IMR-90 (cell line): Measurements from ENCODE around the gene OCEL1. TPM values are rescaled to one million over a fixed set of nuclear protein-coding genes. Genes with fewer than 3 reads are reported as not detected.

Experiments
- ATAC-seq: fragments of 200-7000 bp; cut with Tn5 transposase; 2 replicates; pipeline ENCODE4 v1.9.1; 2020; ENCODE audit warnings: low read depth, mild to moderate bottlenecking, moderate library complexity
- BruUV-seq: library from RNA; stranded (reverse); fragments of 400-500 nt; replicated peaks from 2 replicates; lab custom pipeline; 2021; lab: Mats Ljungman, UMichigan
- CTCF ChIA-PET: fragments of 300-600 bp; formaldehyde crosslinking; extraction: SDS; loops from one replicate; lab custom pipeline; 2021; ENCODE audit warnings: antibody characterized with exemption; lab: Yijun Ruan, JAX
- POLR2A ChIA-PET: fragments of 300-600 bp; sonication (Branson Sonifier 250); formaldehyde crosslinking; loops from one replicate; lab custom pipeline; 2022; ENCODE audit warnings: antibody characterized with exemption; ENCODE audit not compliant: unreplicated experiment; lab: Charles Lee
- DNase-seq: peaks from one replicate; pipeline ENCODE4 v3.0.0; 2013
- H2AFZ ChIP-seq: replicated peaks from 2 replicates; pipeline ENCODE3; 2013; ENCODE audit warnings: low read length, mild to moderate bottlenecking; ENCODE audit not compliant: poor library complexity
- H2AK5ac ChIP-seq: 2 replicates; pipeline ENCODE4 v1.6.1; 2013; ENCODE audit warnings: low read depth, low read length, inconsistent platforms
- H2AK9ac ChIP-seq: replicated peaks from 2 replicates; pipeline ENCODE3; 2013; ENCODE audit warnings: mild to moderate bottlenecking, low read depth, low read length, moderate library complexity; ENCODE audit not compliant: poor library complexity
- H2BK120ac ChIP-seq: 2 replicates; pipeline ENCODE4 v1.6.1; 2013; ENCODE audit warnings: low read depth, low read length, inconsistent platforms
- H2BK15ac ChIP-seq: 3 replicates; pipeline ENCODE4 v1.6.1; 2013; ENCODE audit warnings: low read depth, low read length, inconsistent platforms
- H2BK20ac ChIP-seq: 2 replicates; pipeline ENCODE4 v1.6.1; 2013; ENCODE audit warnings: low read depth, mild to moderate bottlenecking, inconsistent platforms, low read length, moderate library complexity
- H2BK5ac ChIP-seq: 2 replicates; pipeline ENCODE4 v1.6.1; 2013; ENCODE audit warnings: mild to moderate bottlenecking, low read depth, low read length, inconsistent platforms; ENCODE audit not compliant: poor library complexity, severe bottlenecking
- H3K14ac ChIP-seq: replicated peaks from 2 replicates; pipeline ENCODE4 v1.6.1; 2013; ENCODE audit warnings: low read depth, low read length, inconsistent platforms
- H3K18ac ChIP-seq: 2 replicates; pipeline ENCODE4 v1.6.1; 2013; ENCODE audit warnings: low read depth, low read length, control low read depth
- H3K23ac ChIP-seq: 2 replicates; pipeline ENCODE4 v1.6.1; 2013; ENCODE audit warnings: low read depth, low read length, inconsistent platforms
- H3K27ac ChIP-seq: 2 replicates; pipeline ENCODE4 v1.5.1; 2013; ENCODE audit warnings: mild to moderate bottlenecking, control low read depth, low read length; ENCODE audit not compliant: insufficient read depth
- H3K27me3 ChIP-seq: 2 replicates; pipeline ENCODE4 v1.6.1; 2013; ENCODE audit warnings: low read length; ENCODE audit not compliant: control insufficient read depth, insufficient read depth
- H3K36me3 ChIP-seq: 2 replicates; pipeline ENCODE4 v1.6.1; 2013; ENCODE audit warnings: low read length, mixed read lengths; ENCODE audit not compliant: control insufficient read depth, insufficient read depth
- H3K4ac ChIP-seq: 2 replicates; pipeline ENCODE4 v1.6.1; 2013; ENCODE audit warnings: low read depth, low read length, inconsistent platforms
- H3K4me1 ChIP-seq: 2 replicates; pipeline ENCODE4 v1.6.1; 2013; ENCODE audit warnings: low read length, mixed read lengths; ENCODE audit not compliant: control insufficient read depth, insufficient read depth
- H3K4me2 ChIP-seq: 2 replicates; pipeline ENCODE4 v1.6.1; 2013; ENCODE audit warnings: low read depth, mild to moderate bottlenecking, control low read depth, low read length, moderate library complexity
- H3K4me3 ChIP-seq: 2 replicates; pipeline ENCODE4 v1.5.1; 2013; ENCODE audit warnings: low read depth, mild to moderate bottlenecking, control low read depth, low read length, moderate library complexity; ENCODE audit not compliant: insufficient read depth
- H3K56ac ChIP-seq: 2 replicates; pipeline ENCODE4 v1.6.1; 2013; ENCODE audit warnings: low read length, inconsistent platforms; ENCODE audit not compliant: insufficient read depth; ENCODE audit errors: extremely low read depth
- H3K79me1 ChIP-seq, 2 experiments: 2 replicates each; pipeline ENCODE4 v1.6.1; 2013; ENCODE audit warnings: low read length in 2 of 2, inconsistent platforms in 1 of 2, low read depth in 1 of 2
- H3K9ac ChIP-seq: 2 replicates; pipeline ENCODE4 v1.6.1; 2013; ENCODE audit warnings: low read depth, low read length, control low read depth
- H3K9me1 ChIP-seq: 2 replicates; pipeline ENCODE4 v1.6.1; 2013; ENCODE audit warnings: low read length, inconsistent platforms; ENCODE audit not compliant: insufficient read depth
- H3K9me3 ChIP-seq: 2 replicates; pipeline ENCODE4 v1.6.1; 2013; ENCODE audit warnings: low read length; ENCODE audit not compliant: control insufficient read depth, insufficient read depth
- H4K20me1 ChIP-seq: 2 replicates; pipeline ENCODE4 v1.6.1; 2013; ENCODE audit warnings: low read length, inconsistent platforms; ENCODE audit not compliant: insufficient read depth
- H4K5ac ChIP-seq: 2 replicates; pipeline ENCODE4 v1.6.1; 2013; ENCODE audit warnings: mild to moderate bottlenecking, low read depth, low read length, control low read depth
- H4K8ac ChIP-seq, 2 experiments: 2 replicates each; pipeline ENCODE4 v1.6.1; 2013; ENCODE audit warnings: low read depth in 2 of 2, low read length in 2 of 2, control low read depth in 1 of 2, inconsistent platforms in 1 of 2
- H4K91ac ChIP-seq: 2 replicates; pipeline ENCODE4 v1.6.1; 2013; ENCODE audit warnings: low read depth, low read length, inconsistent platforms; ENCODE audit not compliant: insufficient read depth
- BHLHE40 ChIP-seq: fragments of 150-350 bp; IDR thresholded peaks from 2 replicates; pipeline ENCODE4 v1.6.1; 2016; ENCODE audit warnings: mild to moderate bottlenecking, low read depth, low read length
- CEBPB ChIP-seq: IDR thresholded peaks from 2 replicates; pipeline ENCODE4 v1.6.1; 2012; ENCODE audit warnings: low read depth, low read length, improper control_type of control experiment
- MXI1 ChIP-seq: IDR thresholded peaks from 2 replicates; pipeline ENCODE4 v1.6.1; 2012; ENCODE audit warnings: low read depth, mild to moderate bottlenecking, low read length, moderate library complexity, borderline replicate concordance
- POLR2A ChIP-seq: IDR thresholded peaks from 2 replicates; pipeline ENCODE4 v1.6.1; 2012; ENCODE audit warnings: mild to moderate bottlenecking, low read depth, low read length
- RAD21 ChIP-seq: IDR thresholded peaks from 2 replicates; pipeline ENCODE4 v1.6.1; 2012; ENCODE audit warnings: low read length, improper control_type of control experiment
- RFX5 ChIP-seq: IDR thresholded peaks from 2 replicates; pipeline ENCODE4 v1.8.0; 2012; ENCODE audit warnings: low read depth, mild to moderate bottlenecking, low read length, moderate library complexity
- SMC3 ChIP-seq: fragments of 150-350 bp; IDR thresholded peaks from 2 replicates; pipeline ENCODE4 v1.6.1; 2016; ENCODE audit warnings: low read depth, mild to moderate bottlenecking, antibody characterized with exemption, low read length, moderate library complexity
- WGBS, 2 experiments: methylation state at CpG; one replicate each; pipeline versions ENCODE4 v1.1.5 to v1.1.7; 2013; ENCODE audit warnings: missing lambda C conversion rate in 2 of 2; ENCODE audit not compliant: insufficient read length in 1 of 2; ENCODE audit errors: extremely low coverage in 2 of 2; 5-methylcytosine and 5-hydroxymethylcytosine counted together
- dilution Hi-C: fragments of 300-500 bp; cut with HindIII; formaldehyde crosslinking; loops from one replicate; pipeline ENCODE4 v1.14.3; 2018; ENCODE audit warnings: low sequenced_read_pairs; ENCODE audit not compliant: unreplicated experiment
- in situ Hi-C: fragments of 300-500 bp; cut with MboI; formaldehyde crosslinking; loops from 3 replicates; pipeline ENCODE4 v1.14.3; 2019; ENCODE audit warnings: low sequenced_read_pairs, inconsistent platforms, mixed read lengths
- intact Hi-C: fragments of 100-400 bp; cut with micrococcal nuclease; formaldehyde crosslinking; loops from 2 replicates; pipeline ENCODE4 v1.10.0; 2022
- polyA plus RNA-seq, 3 experiments: library from polyadenylated mRNA; depleted of rRNA; stranded (reverse); fragments of >200 nt; gene quantifications; 2 replicates each; pipeline ENCODE4 v1.2.3, GENCODE V29; 2012; ENCODE audit warnings: low replicate concordance in 1 of 3
- total RNA-seq: library from RNA; depleted of rRNA; stranded (reverse); fragments of >200 nt; gene quantifications from 2 replicates; pipeline ENCODE4 v1.2.3, GENCODE V29; 2012
- TF ChIP-seq, protein P1 (sequence below): conservative IDR thresholded peaks from 2 replicates; pipeline ENCODE4 v1.5.1; 2012; ENCODE audit warnings: mild to moderate bottlenecking, low read depth, low read length, improper control_type of control experiment
- TF ChIP-seq, protein P2 (sequence below): fragments of 150-350 bp; IDR thresholded peaks from 2 replicates; pipeline ENCODE4 v1.6.1; 2017; ENCODE audit warnings: mild to moderate bottlenecking, antibody characterized with exemption, low read length, low read depth

The OCEL1 gene
- total and polyA plus RNA-seq, 2 of the 4 experiments (the other 2 are of a cell fraction), result 1.1 to 7.2 TPM

DNA sequence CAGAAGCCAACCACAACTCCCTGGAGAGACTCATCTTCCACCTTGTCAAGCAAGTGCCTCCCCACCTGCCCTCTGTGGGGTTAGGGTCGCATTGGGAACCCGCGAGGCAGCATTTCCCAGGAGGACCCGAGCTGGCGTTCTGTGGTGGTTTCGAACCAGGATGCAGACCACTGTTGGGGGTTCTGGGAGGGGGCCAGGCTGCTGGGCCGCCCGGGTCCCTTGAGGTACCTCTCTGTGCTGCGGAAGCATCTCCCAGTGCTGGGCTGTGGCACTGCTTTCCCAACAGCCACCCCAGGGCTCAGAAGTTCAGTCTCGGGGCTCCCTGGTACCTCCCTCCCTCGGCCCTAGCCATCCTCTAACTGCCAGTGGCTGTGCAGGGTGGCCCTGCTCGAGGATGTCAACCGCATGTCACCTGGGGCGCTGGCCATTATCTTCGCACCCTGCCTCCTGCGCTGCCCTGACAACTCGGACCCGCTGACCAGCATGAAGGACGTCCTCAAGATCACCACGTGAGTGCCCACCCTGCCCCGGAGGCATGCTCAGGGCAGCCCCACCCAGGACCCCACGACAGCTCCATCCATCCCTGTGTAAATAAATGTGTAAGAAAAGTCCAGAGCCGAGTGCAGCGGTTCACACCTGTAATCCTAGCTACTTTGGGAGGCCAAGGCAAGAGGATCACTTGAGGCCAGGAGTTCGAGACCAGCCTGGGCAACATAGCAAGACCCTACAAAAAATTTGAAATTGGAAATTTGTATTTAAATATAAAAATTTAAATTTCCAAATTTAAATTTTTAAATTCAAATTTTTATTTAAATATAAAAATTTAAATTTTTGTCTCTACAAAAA, 19.1 kb upstream of the OCEL1 start:
- H3K4me3 ChIP-seq, result no peak overlapping the region
- ATAC-seq (no peak), DNase-seq (no peak)
- peaks cover 75% of the 10 kb centered on the region for H3K36me3 ChIP-seq
- H3K9ac ChIP-seq, result no peak overlapping the region
- H3K4ac ChIP-seq, result no peak overlapping the region
- no peak overlapping the region for H2AK5ac ChIP-seq
- no peak overlapping the region for H3K4me2 ChIP-seq
- H4K20me1 ChIP-seq, result peaks cover 18% of the 10 kb centered on the region
- ChIA-PET POLR2A (interaction anchor here (0.5 kb wide), 1 partner anchor 130 kb away, joined by 3 read pairs; no protein-coding TSS in a partner anchor), CTCF (no interaction called here)
- in situ Hi-C loops, result loop anchor here (10.0 kb wide), 1 partner anchor 78 kb away; the partner anchor contains the start of gene ANKLE1
- H4K91ac ChIP-seq, result no peak overlapping the region
- no peak overlapping the region for H2AFZ ChIP-seq
- dilution Hi-C loops, result no loop called here
- no peak overlapping the region for H2BK20ac ChIP-seq
- no peak overlapping the region for H2AK9ac ChIP-seq
- H2BK5ac ChIP-seq, result no peak overlapping the region
- H3K14ac ChIP-seq, result no peak overlapping the region
- H3K4me1 ChIP-seq, result no peaks in the 10 kb centered on the region
- no peak overlapping the region for H2BK15ac ChIP-seq
- H3K9me3 ChIP-seq, result no peaks in the 10 kb centered on the region
- no peak overlapping the region for H3K56ac ChIP-seq
- TF ChIP-seq, protein P1, sequence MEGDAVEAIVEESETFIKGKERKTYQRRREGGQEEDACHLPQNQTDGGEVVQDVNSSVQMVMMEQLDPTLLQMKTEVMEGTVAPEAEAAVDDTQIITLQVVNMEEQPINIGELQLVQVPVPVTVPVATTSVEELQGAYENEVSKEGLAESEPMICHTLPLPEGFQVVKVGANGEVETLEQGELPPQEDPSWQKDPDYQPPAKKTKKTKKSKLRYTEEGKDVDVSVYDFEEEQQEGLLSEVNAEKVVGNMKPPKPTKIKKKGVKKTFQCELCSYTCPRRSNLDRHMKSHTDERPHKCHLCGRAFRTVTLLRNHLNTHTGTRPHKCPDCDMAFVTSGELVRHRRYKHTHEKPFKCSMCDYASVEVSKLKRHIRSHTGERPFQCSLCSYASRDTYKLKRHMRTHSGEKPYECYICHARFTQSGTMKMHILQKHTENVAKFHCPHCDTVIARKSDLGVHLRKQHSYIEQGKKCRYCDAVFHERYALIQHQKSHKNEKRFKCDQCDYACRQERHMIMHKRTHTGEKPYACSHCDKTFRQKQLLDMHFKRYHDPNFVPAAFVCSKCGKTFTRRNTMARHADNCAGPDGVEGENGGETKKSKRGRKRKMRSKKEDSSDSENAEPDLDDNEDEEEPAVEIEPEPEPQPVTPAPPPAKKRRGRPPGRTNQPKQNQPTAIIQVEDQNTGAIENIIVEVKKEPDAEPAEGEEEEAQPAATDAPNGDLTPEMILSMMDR, result no peak
- TF ChIP-seq CEBPB (no peak), POLR2A (no peak), BHLHE40 (no peak), MXI1 (no peak), RFX5 (no peak), RAD21 (no peak), SMC3 (no peak)
- TF ChIP-seq, protein P2, sequence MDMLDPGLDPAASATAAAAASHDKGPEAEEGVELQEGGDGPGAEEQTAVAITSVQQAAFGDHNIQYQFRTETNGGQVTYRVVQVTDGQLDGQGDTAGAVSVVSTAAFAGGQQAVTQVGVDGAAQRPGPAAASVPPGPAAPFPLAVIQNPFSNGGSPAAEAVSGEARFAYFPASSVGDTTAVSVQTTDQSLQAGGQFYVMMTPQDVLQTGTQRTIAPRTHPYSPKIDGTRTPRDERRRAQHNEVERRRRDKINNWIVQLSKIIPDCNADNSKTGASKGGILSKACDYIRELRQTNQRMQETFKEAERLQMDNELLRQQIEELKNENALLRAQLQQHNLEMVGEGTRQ, result no peak
- BruUV-seq, result no TSS peak
- intact Hi-C loops, result no loop called here
- H3K79me1 ChIP-seq, result peaks cover 6 to 28% of the 10 kb centered on the region in 2 experiments; a peak in 3 of 4 replicates
- H3K27ac ChIP-seq, result no peak overlapping the region
- H3K18ac ChIP-seq, result no peak overlapping the region
- WGBS, 2 experiments, result 96% methylated on average over 3 of the region's 25 CpGs; no CpG with 5 or more reads in 1 of the 2 experiments
- H3K23ac ChIP-seq, result no peak overlapping the region
- H2BK120ac ChIP-seq, result no peak overlapping the region
- H3K9me1 ChIP-seq, result peaks cover 11% of the 10 kb centered on the region
- H3K27me3 ChIP-seq, result no peaks in the 10 kb centered on the region
- no peak overlapping the region for H4K5ac ChIP-seq
- no peak overlapping the region for H4K8ac ChIP-seq
